NCI-H1092 treated with DMSO at 0.1 percent for 48 hours (cell line): Measurements from ENCODE around the gene PRUNE2.
"Not testable (repeated sequence)": the region's sequence is repeated elsewhere in the genome, so short reads cannot be mapped to it uniquely, and the experiment has no call there.

ENCODE experiments used
- DNase-seq: peaks from one replicate; lab custom pipeline; 2025; lab: John Stamatoyannopoulos, UW

Gene PRUNE2

DNA sequence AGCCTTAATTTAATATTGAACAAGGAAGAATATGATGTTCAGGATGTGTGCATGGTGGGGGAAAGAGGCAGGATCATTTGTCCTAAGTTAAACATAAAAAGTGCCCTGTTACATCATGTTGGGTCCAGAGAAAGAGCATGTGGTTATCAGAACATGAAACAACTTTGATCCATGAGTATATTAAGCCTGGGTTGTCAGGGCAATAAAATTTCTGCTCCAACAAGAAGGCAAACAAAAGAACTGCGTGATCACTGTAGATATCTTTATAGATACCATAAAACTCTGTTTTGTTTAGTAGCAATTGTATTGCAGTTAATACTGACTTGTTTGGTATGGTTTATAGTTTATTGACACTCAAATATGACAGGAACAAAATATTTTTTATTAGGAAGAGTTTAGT is 106.4 kb downstream of the PRUNE2 start:
- no peak for DNase-seq

DNA sequence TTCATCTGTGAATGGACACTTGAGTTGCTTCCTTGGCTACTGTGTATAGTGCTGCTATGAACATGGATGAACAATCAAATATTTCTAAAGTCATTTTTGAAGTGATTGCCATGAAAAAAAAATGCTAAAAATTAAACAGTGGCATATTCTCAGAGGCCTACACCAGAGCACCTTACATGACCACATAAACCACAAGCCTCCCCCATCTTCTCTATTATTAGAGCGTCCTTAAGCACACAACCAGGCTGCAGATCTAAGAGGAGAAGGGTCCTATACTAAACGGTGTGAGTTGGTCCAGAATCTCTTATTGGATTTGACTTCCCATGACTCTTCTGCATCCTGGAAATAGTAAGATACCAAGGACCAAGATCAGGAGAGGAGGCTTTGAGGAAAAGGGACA is 107.4 kb downstream of the PRUNE2 start:
- no peak for DNase-seq

DNA sequence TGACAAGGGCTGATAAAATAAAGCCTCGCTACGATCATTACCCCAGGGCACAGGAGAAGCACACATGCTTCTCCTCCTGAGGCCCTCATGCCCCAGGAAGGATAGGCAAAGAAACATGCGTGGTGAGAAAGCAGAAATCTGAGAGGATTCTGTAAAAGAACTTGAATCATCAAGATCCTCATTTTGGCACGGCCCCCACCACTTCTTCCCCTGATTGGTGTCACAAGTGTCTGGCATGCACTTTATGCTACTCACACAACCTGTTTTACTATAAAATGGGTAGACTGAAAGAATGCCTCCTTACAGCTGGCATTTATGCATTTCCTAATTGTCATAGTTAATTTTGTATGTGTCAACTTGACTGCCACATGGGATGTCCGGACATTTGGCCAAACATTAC is 109.6 kb downstream of the PRUNE2 start:
- no peak for DNase-seq

DNA sequence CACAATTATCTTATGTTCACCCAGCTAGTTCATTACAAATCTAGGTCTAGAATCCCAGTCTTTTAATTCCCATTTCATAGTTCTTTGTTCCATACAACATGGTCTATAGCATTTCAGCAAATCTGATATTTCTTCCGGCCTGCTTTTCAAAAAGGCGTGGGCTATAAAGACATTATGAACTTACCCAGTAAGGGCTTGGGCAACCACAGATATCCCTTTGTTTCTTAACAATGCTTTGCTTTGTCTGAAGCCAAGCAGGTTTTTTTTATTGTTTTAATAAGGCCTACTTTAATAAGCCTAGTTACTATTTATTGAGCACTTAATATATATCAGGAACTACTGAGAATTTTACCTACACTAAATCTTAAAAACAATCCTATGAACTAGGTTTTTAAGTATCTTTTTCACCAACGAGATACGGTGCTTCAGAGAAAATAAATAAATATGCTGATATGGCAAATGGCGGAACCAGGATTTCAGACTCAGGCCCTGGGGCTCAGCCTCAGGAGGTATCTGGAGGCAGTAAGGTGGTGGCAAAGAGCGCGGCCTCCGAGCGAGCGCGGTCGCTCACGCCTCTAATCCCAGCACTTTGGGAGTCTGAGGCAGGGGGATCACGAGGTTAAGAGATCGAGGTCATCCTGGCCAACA is 112.0 kb downstream of the PRUNE2 start:
- DNase-seq = no peak

DNA sequence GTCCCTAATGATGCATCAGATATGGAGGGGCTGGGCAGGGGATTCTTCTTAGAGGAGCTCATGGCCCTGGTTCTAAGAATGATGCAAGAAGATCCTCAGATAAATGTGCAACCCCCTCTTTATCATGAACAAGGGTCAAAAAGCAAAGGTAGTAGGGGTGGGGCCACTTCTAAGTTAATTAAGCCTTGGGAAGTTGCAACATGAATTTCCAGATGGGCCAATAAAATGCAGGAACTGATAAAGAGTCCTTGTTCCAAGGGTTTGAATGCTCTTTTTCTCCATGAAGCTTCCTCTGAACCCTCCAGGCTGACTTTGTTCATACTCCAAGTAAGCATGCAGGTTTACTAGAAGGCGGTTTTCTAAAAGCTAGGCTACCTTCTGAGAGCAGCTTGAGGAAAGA is 116.1 kb downstream of the PRUNE2 start:
- DNase-seq = no peak

DNA sequence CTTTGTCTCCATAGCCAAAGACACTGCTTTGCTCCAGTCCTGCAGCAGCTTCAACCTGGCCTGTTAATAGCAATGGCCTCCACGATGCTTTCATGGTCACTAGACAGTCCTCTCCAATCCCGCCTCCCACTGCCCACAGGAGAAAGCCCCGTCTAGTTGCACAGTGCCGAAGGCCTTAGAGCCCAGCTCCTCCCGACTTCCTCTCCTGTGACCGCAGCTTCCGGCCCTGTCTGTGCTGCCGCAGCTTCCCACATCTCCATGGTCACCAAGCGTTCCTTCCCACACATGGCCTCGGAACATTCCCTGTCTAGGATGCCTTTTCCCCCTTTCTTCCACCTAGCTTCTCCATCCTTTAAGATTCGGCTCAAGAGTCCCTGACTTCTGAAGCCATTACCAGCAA is 118.2 kb downstream of the PRUNE2 start:
- DNase-seq = no peak

DNA sequence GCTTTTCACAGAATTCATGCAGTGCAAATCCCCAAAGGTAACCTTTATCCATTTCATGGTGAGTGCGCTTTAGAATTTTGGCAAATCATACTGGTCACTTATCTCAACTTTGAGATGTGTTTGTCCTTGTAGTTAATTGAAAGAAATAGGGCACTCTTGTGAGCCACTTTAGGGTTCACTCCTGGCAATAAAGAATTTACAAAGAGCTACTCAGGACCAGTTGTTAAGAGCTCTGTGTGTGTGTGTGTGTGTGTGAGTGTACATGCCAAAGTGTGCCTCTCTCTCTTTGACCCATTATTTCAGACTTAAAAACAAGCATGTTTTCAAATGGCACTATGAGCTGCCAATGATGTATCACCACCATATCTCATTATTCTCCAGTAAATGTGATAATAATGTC is 120.4 kb downstream of the PRUNE2 start:
- no peak for DNase-seq

DNA sequence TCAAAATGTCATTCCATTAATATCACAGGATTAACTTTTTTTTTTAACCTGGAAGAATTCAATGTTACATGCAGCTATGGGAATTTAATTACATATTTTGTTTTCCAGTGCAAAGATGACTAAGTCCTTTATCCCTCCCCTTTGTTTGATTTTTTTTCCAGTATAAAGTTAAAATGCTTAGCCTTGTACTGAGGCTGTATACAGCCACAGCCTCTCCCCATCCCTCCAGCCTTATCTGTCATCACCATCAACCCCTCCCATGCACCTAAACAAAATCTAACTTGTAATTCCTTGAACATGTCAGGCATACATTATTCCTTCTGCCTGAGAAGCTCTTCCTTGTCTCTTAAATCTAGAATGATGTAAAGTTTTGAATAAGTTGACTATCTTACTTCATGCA is 121.0 kb downstream of the PRUNE2 start:
- no peak for DNase-seq

DNA sequence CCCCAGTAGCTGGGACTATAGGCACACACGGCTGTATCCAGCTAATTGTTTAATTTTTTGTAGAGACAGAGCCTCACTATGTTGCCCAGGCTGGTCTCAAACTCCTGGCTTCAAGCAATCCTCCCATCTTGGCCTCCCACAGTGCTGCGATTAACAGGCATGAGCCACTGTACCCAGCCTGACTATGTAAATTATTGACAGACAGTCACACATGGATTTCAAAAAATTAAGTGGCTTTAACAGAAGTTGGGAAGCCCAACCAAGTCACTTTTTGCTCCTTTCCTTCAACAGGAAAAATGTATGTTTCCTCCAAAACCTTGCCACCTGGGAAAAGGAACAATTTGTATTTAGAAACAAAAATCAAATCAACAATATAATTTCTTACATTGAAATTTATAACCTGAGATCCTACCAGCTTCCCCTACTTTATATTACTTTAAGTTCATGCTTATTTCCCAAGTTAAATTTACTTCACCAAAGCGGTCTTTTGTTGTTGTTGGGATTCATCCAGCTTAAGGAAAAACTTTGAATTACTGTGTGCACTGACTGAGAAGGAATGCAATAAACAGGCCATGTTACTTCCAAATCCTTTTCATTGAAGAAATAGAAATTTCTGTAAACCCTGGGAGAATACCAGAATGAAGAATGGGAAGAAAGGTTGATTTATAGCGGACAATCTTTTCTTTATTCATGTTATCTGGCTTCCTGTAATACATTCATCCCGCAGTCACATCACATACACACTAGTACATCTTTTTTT is 133.0 kb downstream of the PRUNE2 start:
- DNase-seq = no peak

DNA sequence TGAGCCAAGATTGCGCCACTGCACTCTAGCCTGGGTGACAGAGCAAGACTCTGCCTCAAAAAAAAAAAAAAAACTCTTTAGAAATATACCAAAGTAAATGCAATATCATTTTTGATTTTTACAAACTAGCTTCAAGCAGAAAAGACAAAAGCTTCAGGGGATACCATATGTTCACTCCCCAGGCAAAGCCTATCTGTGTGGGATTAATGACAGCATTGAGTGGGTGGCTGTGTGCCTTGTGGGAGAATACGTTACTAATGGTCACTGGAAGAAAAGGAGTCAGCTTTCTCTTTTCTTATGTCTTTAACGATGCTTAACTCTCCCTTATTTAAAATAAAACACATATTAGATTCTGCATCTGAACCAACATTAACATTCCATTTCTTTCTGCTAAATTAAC is 139.8 kb downstream of the PRUNE2 start:
- DNase-seq = no peak

DNA sequence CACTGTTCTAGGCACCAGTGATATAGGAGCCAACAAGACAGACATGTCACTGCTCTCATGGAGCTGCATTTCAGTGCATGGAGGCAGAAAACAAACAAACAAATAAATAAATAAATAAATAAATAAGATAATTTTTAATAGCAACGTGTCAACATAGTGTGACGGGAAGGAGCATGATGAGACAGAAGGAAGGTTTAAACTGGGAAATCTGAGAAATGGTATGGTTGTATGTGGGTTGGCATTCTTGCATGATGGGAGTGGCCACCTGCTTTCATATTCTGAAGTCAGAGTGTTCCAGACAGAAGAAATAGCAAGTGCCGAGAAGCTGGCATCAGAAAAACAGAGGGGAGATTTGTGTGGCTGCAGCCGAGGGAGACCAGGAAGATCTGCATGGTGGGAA is 141.8 kb downstream of the PRUNE2 start, which contains the start of gene PCA3:
PCA3 (plus strand) TSS at position 301 of the 400 bp plus-strand sequence.
- no peak for DNase-seq

DNA sequence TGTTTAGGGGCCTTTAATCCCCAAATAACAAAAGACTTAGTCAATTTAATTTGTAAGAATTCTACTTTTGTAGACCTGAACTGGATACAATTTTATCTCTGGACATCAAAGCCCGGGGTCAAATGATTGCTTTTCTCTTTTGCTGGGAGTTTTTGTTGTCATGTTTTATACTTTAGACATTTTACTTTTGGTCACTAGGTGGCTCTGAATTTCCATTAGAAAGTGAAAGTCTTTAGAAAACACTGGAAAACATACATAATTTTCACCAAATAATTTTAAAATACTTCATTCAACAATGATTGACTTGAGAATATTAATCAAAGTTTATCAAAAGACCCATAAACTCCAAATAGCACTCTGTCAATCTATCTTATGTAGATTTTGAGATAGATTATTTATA is 144.5 kb downstream of the PRUNE2 start:
- no peak for DNase-seq

DNA sequence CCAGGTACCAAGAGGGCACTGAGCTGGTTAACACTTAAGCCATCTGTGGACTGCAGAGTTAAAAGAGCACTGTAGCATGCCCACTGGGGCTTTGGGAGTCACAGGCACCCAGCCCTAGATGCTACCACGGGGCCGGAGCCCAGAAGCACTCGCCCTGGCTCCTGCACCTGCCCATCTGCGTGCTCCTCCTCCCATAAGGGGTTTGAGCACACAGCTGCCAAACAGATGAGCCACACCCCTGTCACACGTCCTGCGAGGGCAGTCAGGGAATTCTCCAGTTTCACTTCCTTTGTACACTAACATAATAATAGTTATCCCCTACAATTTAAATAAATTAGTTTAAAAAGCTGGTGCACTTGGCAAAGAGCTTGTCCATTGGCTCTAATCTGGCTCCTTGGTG is 146.2 kb downstream of the PRUNE2 start:
- DNase-seq = peak; percentile 51

DNA sequence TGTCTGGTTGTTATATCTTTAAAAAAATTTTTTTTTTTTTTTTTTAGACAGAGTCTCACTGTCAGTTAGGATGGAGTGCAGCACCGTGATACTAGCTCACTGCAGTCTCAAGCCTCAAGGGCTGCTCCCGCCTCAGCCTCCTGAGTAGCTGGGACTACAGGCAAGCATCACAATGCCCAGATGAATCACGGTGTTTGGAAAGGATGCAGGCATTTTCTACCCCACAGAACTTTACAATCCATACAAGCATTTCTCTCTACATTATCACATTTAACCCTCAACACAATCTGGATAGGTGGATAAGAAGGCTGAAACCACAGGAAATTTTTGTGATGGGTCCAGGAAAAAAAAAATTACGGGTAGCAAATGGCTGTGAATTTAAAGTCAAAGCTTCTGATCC is 147.4 kb downstream of the PRUNE2 start:
- DNase-seq = no peak

DNA sequence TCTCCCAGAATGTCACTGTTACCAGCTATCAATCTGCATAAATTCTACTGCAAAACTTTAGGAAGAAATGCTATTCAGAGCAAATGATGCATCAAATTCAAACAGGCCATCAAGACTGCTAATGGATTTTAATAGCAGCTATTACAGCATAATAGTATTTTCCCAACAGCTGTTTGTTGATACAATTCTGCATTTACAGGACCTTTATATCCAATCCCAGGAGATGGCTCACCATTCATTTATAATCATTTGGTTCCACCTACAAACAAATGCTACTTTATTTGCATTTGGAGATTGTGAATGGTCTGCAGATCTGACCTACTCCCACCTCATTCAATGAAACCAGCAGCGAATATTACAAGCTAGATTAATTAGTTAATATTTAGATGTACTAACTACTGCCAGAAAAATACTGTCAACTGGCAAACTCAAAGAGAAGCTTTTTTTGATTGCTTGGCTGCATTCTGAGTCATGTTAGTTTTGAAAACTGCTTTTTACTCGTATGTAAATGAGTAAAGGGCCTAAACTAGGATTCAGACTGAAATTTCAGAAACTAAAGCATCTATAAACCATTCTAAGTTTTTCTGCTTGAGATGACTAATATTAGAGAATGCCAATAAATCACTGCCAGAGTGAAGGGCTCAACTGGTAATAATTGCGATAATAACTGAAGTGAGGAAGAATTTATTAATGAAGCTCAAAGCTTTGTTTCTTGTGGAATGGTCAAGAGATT is 148.8 kb downstream of the PRUNE2 start:
- DNase-seq = peak; percentile 37

DNA sequence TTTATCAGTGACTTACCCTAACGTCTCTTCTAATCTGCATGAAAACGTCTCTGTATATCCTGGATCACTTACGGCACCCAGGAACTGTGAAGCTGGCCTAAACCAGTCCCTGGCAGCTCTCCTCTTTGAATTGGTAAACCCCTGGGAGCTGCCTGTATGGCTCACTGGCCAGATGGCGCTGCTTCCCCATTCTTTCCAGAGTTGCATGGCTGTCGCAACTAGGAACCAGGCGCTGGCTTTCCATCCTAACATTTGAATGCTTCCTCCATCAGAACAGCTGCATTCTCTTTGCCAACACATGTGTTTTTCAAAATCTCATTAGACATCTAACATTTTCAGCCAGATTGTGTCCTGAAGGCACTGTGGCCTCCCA is 149.7 kb downstream of the PRUNE2 start:
- peak; percentile 73 for DNase-seq

DNA sequence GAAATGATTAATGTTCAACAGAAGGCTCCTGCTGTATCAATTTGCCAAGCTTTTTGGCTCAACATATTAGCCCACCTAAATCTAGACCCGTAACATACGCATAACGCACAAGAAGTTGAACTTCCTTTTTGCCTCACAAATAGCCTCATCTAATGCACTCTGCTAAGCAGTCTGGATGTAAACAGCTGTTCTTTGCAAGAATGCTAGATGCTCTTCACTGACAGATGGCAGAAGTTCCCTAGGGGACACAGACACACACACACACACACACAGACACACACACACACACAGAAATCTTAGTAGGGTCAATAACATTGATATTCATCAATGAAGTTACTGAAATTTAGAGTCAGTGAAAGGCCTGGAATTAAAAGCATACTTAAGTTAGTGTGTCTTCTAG is 154.9 kb downstream of the PRUNE2 start:
- DNase-seq = no peak

DNA sequence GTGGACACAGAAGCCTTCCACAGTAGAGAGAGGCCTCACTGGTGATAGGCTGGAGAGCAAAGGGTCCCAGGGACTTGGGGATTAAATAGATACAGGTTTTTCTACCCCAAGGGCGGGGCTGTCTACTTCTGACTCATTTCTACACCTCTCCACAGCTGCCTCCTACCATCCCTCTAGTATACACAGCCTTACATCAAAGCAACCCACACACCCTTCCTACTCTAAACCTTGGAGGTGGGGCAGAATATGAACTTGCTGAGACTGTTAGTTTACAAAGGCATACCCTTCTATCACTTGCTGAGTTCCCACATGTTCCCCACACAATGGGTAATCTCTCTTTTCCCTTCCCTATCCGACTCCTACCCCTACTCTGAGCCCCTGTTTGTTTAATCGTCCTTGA is 161.6 kb downstream of the PRUNE2 start:
- no peak for DNase-seq

DNA sequence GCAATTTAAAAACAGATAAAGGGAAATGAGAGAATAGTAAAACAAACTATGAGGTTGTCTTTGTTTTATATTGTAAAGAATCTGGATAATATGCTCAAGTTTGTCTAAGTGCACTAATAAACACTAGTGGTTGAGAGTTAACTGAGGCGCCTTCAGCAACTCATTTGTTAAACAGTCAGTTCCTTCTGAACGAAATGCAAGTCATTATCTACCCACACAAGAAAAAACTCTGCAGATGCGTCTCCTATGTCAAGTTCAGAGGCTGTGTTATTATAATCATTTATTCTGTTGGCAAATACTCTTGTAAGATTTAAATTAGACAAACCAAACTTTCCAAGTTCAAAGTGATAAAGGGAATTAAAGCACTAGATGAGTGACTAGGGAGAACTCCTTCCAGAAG is 162.0 kb downstream of the PRUNE2 start:
- DNase-seq = no peak

DNA sequence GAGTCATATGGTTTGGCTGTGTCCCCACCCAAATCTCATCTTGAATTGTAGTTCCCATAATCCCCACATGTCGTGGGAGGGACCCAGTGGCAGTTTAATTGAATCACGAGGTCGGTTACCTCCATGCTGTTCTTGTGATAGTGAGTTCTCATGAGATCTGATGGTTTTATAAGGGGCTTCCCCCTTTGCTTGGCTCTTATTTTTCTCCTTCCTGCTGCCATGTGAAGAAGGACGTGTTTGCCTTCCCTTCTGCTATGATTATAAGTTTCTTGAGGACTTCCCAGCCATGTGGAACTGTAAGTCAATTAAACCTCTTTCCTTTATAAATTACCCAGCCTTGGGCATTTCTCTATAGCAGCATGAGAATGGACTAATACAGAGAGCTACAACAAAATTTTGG is 163.0 kb downstream of the PRUNE2 start:
- DNase-seq = not testable (repeated sequence)

DNA sequence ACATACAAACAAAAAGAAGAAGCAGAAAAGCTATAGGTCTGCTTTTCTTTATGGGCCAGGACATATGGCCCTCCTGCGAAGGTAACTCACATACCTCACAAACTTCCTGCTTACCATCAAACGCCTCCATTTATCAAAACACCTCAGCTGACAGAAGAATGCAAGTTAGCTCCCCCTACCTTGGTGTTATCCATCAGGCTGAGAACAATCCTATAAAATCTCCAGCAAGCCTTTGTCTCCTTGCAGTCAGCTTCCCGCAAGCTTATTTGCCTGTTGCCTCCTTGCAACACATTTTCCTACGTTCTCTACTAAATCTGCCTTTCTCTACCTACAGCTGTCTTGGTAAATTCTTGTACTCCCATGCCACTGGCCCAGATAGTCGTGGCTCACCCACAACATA is 164.4 kb downstream of the PRUNE2 start:
- DNase-seq = no peak

DNA sequence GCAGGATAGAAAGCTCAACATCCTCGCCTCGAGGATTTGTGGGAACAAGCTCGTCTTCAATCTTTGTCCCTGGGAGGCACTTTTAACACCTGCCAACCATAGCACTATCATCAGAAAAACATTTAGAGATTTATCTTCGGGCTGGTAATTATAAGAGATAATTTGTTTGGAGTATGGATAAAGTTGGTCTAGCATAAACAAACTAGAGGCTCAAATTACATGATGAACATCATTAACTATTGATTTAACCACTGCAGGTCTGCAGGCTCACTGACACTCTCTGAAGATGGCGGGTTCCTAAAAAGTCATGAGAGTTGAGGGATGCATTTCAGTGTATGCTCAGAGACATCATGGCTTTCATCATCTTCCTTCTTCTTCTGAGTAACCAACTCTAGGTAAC is 167.5 kb downstream of the PRUNE2 start:
- peak; percentile 13 for DNase-seq
